Prostate gland (tissue), 2 donors: ENCODE results near the gene HOXA7. TPM values are rescaled to one million over a fixed set of nuclear protein-coding genes. Genes with fewer than 3 reads are reported as not detected.

Experiments used
- DNase-seq: peaks from one replicate; pipeline ENCODE4 v3.0.0-alpha.2; 2019; ENCODE audit warnings: low spot score
- H3K27ac ChIP-seq, 2 donors: fragments of 200-600 bp; sonication (generic); 2 replicates each; pipeline ENCODE4 v1.5.1; 2017 to 2019
- H3K27me3 ChIP-seq: fragments of 200-600 bp; sonication (generic); replicated peaks from 2 replicates; pipeline ENCODE4 v1.5.1; 2019; ENCODE audit not compliant: insufficient read depth
- H3K36me3 ChIP-seq, 2 donors: fragments of 200-600 bp; sonication (generic); 1 replicate in 1 of 2; 2 replicates in 1 of 2; pipeline versions ENCODE4 v1.5.1 to v1.8.1; 2017 to 2019
- H3K4me1 ChIP-seq: fragments of 200-600 bp; sonication (generic); replicated peaks from 2 replicates; pipeline ENCODE4 v1.5.1; 2019
- H3K4me3 ChIP-seq, 2 donors: fragments of 200-600 bp; sonication (generic); 2 replicates each; pipeline ENCODE4 v1.5.1; 2017 to 2019
- H3K9me3 ChIP-seq: fragments of 200-600 bp; sonication (generic); 2 replicates; pipeline ENCODE4 v1.5.1; 2017
- CTCF ChIP-seq, 4 experiments: fragments of 200-600 bp in 2 of 4; fragments of 450-650 bp in 2 of 4; sonication (generic) in 2 of 4; IDR thresholded peaks; 1 replicate in 3 of 4; 2 replicates in 1 of 4; pipeline ENCODE4 v1.5.1; 2016 to 2019; ENCODE audit warnings: antibody characterized with exemption in 4 of 4, mild to moderate bottlenecking in 2 of 4, moderate library complexity in 2 of 4
- POLR2A ChIP-seq: fragments of 450-650 bp; IDR thresholded peaks from one replicate; pipeline ENCODE4 v1.6.1; 2016; ENCODE audit warnings: antibody characterized with exemption, mild to moderate bottlenecking
- POLR2AphosphoS5 ChIP-seq: sonication (generic); formaldehyde crosslinking; IDR thresholded peaks from one replicate; pipeline ENCODE4 v1.6.1; 2017; ENCODE audit warnings: antibody characterized with exemption
- WGBS: methylation state at CpG from one replicate; pipeline ENCODE4 v1.1.5; 2018; 5-methylcytosine and 5-hydroxymethylcytosine counted together
- intact Hi-C: fragments of 100-400 bp; cut with DNase I; formaldehyde crosslinking; loops from one replicate; pipeline ENCODE4 v1.14.2; 2022
- total RNA-seq, 2 donors: library from RNA; depleted of rRNA; stranded (reverse); fragments of >200 nt; gene quantifications; one replicate each; pipeline ENCODE4 v1.1.0, GENCODE V29; 2016

The HOXA7 gene
- total RNA-seq, 2 donors from 2014 or later: 2.2 to 4.6 TPM

GRCh38 chr7:27200761-27201579 lies 44.5 kb upstream of the HOXA7 start:
- no peaks in the 10 kb centered on the region for H3K9me3 ChIP-seq
- DNase-seq: no peak
- H3K27ac ChIP-seq: peak overlapping the region; percentile 96 to 97
- WGBS: 2% methylated on average over 14 of the region's 14 CpGs
- peak overlapping the region; percentile 76 to 81 for H3K4me3 ChIP-seq
- no peaks in the 10 kb centered on the region for H3K36me3 ChIP-seq
- no peaks in the 10 kb centered on the region for H3K27me3 ChIP-seq
- no peaks in the 10 kb centered on the region for H3K4me1 ChIP-seq
- TF ChIP-seq POLR2A: peak; percentile 11
- TF ChIP-seq POLR2AphosphoS5: no peak
- intact Hi-C loops: loop anchor here (10.0 kb wide), 1 partner anchor 724 kb away; no protein-coding TSS in a partner anchor

GRCh38 chr7:27199849-27200760 lies 43.6 kb upstream of the HOXA7 start, which contains the start of gene HOXA13:
Gene HOXA13 (minus strand): TSS chr7:27200091. CDS start chr7:27200077, 14 bp downstream.
- 1% methylated on average over 57 of the region's 99 CpGs for WGBS
- no peaks in the 10 kb centered on the region for H3K36me3 ChIP-seq
- peak; percentile 91 for DNase-seq
- H3K4me3 ChIP-seq: peak within 1 kb of the TSS; percentile 76 to 81
- peak in 2 of 4 experiments; percentile 6 to 30 for TF ChIP-seq CTCF (IDR thresholded peaks at IDR 0.05)
- TF ChIP-seq POLR2A: peak; percentile 88
- peak; percentile 87 for TF ChIP-seq POLR2AphosphoS5
- H3K9me3 ChIP-seq: no peaks in the 10 kb centered on the region
- H3K4me1 ChIP-seq: no peaks in the 10 kb centered on the region
- intact Hi-C loops: loop anchor here (5.0 to 10.0 kb wide), 4 partner anchors 542 to 897 kb away; partner anchors contain the start of gene TAX1BP1
- peak within 1 kb of the TSS; percentile 96 to 97 for H3K27ac ChIP-seq
- H3K27me3 ChIP-seq: no peaks in the 10 kb centered on the region

- DNase-seq: peak; percentile 21
- H3K36me3 ChIP-seq: no peaks in the 10 kb centered on the region
- TF ChIP-seq POLR2A: no peak
- TF ChIP-seq CTCF (IDR thresholded peaks at IDR 0.05): no peak
- TF ChIP-seq POLR2AphosphoS5: no peak
- intact Hi-C loops: loop anchor here (5.0 kb wide), 3 partner anchors 543 to 898 kb away; partner anchors contain the start of gene TAX1BP1
- no peaks in the 10 kb centered on the region for H3K4me1 ChIP-seq
- peak overlapping the region; percentile 76 to 81 for H3K4me3 ChIP-seq
- H3K27me3 ChIP-seq: no peaks in the 10 kb centered on the region
- WGBS: 0% methylated on average over 33 of the region's 93 CpGs
- H3K9me3 ChIP-seq: no peaks in the 10 kb centered on the region
- peak overlapping the region; percentile 96 to 97 for H3K27ac ChIP-seq
Observed at GRCh38 chr7:27198871-27199801, 42.7 kb upstream of the HOXA7 start.

GRCh38 chr7:27198138-27198841 lies 41.8 kb upstream of the HOXA7 start:
- Histone ChIP-seq H3K27ac (peak overlapping the region; percentile 96 to 97), H3K9me3 (no peaks in the 10 kb centered on the region), H3K27me3 (no peaks in the 10 kb centered on the region), H3K4me3 (peak overlapping the region; percentile 76 to 81), H3K36me3 (no peaks in the 10 kb centered on the region), H3K4me1 (no peaks in the 10 kb centered on the region)
- intact Hi-C loops: loop anchor here (5.0 kb wide), 3 partner anchors 544 to 899 kb away; partner anchors contain the start of gene TAX1BP1
- DNase-seq: peak; percentile 19
- TF ChIP-seq CTCF (IDR thresholded peaks at IDR 0.05) (no peak), POLR2A (no peak), POLR2AphosphoS5 (no peak)
- 1% methylated on average over 29 of the region's 29 CpGs for WGBS
